Activated effector memory CD4-positive, alpha-beta T cell treated with anti-CD3 and anti-CD28 coated beads, Interleukin-2, amount 50 U/mL, for 16 hours (primary cell): ENCODE data around the gene BICD2.

ENCODE experiments used
- DNase-seq: peaks from one replicate; pipeline ENCODE4 v3.0.0-alpha.2; 2020

Gene BICD2

GRCh38 chr9:92726348-92726747 is 38.3 kb downstream of the BICD2 start:
- peak; percentile 36 for DNase-seq

- DNase-seq, result peak; percentile 44
These were observed 38.9 kb downstream of the BICD2 start for GRCh38 chr9:92725766-92726165.

- peak; percentile 56 for DNase-seq
These were observed 39.4 kb downstream of the BICD2 start for GRCh38 chr9:92725266-92725545.

- DNase-seq, result peak; percentile 43
These were observed 39.9 kb downstream of the BICD2 start for GRCh38 chr9:92724528-92725265.

- DNase-seq, result peak; percentile 42
These were observed 40.8 kb downstream of the BICD2 start for GRCh38 chr9:92723801-92724323.

GRCh38 chr9:92723299-92723625 is 41.4 kb downstream of the BICD2 start:
- DNase-seq, result no peak

GRCh38 chr9:92722386-92723298 is 42.0 kb downstream of the BICD2 start:
- peak; percentile 49 for DNase-seq

GRCh38 chr9:92721548-92721947 is 43.1 kb downstream of the BICD2 start:
- peak; percentile 33 for DNase-seq

GRCh38 chr9:92720807-92721535 is 43.7 kb downstream of the BICD2 start:
- no peak for DNase-seq

- no peak for DNase-seq
These were observed 44.3 kb downstream of the BICD2 start for GRCh38 chr9:92720209-92720765.

- no peak for DNase-seq
These were observed 45.5 kb downstream of the BICD2 start for GRCh38 chr9:92719028-92719647.

- no peak for DNase-seq
These were observed 46.3 kb downstream of the BICD2 start for GRCh38 chr9:92718086-92719001.

- DNase-seq, result no peak
These were observed 47.2 kb downstream of the BICD2 start for GRCh38 chr9:92717201-92718085.

- DNase-seq, result peak; percentile 95
These were observed 48.1 kb downstream of the BICD2 start for GRCh38 chr9:92716557-92716956.

GRCh38 chr9:92715488-92716231 is 49.0 kb downstream of the BICD2 start:
- no peak for DNase-seq

GRCh38 chr9:92714787-92715487 is 49.7 kb downstream of the BICD2 start:
- no peak for DNase-seq

GRCh38 chr9:92714016-92714415 is 50.6 kb downstream of the BICD2 start:
- no peak for DNase-seq

- no peak for DNase-seq
These were observed 51.1 kb downstream of the BICD2 start for GRCh38 chr9:92713528-92713927.

- no peak for DNase-seq
These were observed 51.9 kb downstream of the BICD2 start for GRCh38 chr9:92712767-92713166.
